ENCODE results near the gene IAH1. TPM values are rescaled to one million over a fixed set of nuclear protein-coding genes. Genes with fewer than 3 reads are reported as not detected.

The IAH1 gene
- total and polyA plus RNA-seq, 10 of the 15 experiments (the other 5 are each of a cell fraction or from before 2014, with no cell fraction given): 57.4 to 125 (median 75.8) TPM

- no TSS peak for BruUV-seq (replicated peaks)
- CTCF ChIA-PET: no interaction called here
- Histone ChIP-seq H3K4me2 (ENCODE audit: control insufficient read depth, insufficient read depth) (no peak overlapping the region), H3K4me3 (no peak overlapping the region), H3K27me3 (replicated peaks in 1 of 2; ENCODE audit: control insufficient read depth in 2 of 2, insufficient read depth in 2 of 2, low read length in 1 of 2) (no peaks in the 10 kb centered on the region), H3K9ac (ENCODE audit: control insufficient read depth, insufficient read depth, low read length) (no peak overlapping the region), H3K36me3 (ENCODE audit: control insufficient read depth in 2 of 2, insufficient read depth in 2 of 2, low read length in 1 of 2) (peaks cover 0 to 13% of the 10 kb centered on the region in 2 experiments), H4K20me1 (ENCODE audit: control insufficient read depth, insufficient read depth) (no peaks in the 10 kb centered on the region), H3K4me1 (ENCODE audit: control insufficient read depth, insufficient read depth, low read length) (no peaks in the 10 kb centered on the region), H3K79me2 (ENCODE audit: control insufficient read depth, insufficient read depth, low read length) (no peaks in the 10 kb centered on the region), H2AFZ (ENCODE audit: control insufficient read depth, low read depth, low read length) (no peak overlapping the region), H3K9me3 (replicated peaks; ENCODE audit: control insufficient read depth, insufficient read depth, low read length) (no peaks in the 10 kb centered on the region), H3K27ac (ENCODE audit: control insufficient read depth, insufficient read depth) (no peak overlapping the region)
- POLR2A ChIA-PET: interaction anchor here (0.6 kb wide), 1 partner anchor 16 kb away, joined by 4 read pairs; no protein-coding TSS in a partner anchor
- FAIRE-seq: no peak
- intact Hi-C loops (cut with micrococcal nuclease; ENCODE audit: unreplicated experiment) (no loop called here), in situ Hi-C loops (cut with MboI) (no loop called here)
- ATAC-seq: no peak
- no peak for DNase-seq (ENCODE audit: low read depth, low spot score)
- SMC1A ChIA-PET (ENCODE audit: uncharacterized antibody, unreplicated experiment): no interaction called here
- RAD21 ChIA-PET (ENCODE audit: unreplicated experiment): no interaction called here
- 89% methylated on average over 1 of the region's 1 CpG for WGBS (ENCODE audit: insufficient coverage, insufficient replicate concordance, low lambda C conversion rate, missing lambda C conversion rate)
- no peak for TF ChIP-seq MYC (IDR thresholded peaks at IDR 0.05; ENCODE audit: insufficient read depth, insufficient read length, insufficient replicate concordance, low read length, severe bottlenecking)
- TF ChIP-seq SMAD5 (IDR thresholded peaks at IDR 0.05; ENCODE audit: low read depth): no peak
- TF ChIP-seq CHD2 (IDR thresholded peaks at IDR 0.05; ENCODE audit: borderline replicate concordance, low read depth, low read length): no peak
- TF ChIP-seq POLR2A (IDR thresholded peaks at IDR 0.05; ENCODE audit: low read depth, low read length): no peak
- no peak for TF ChIP-seq ZBTB11 (CRISPR knock-in tag; IDR thresholded peaks at IDR 0.05)
- TF ChIP-seq KLF5 (IDR thresholded peaks at IDR 0.05; ENCODE audit: partially characterized antibody): no peak
- TF ChIP-seq CEBPZ (IDR thresholded peaks at IDR 0.05; ENCODE audit: low read depth, low read length): no peak
- TF ChIP-seq NFYA (IDR thresholded peaks at IDR 0.05; ENCODE audit: borderline replicate concordance, low read depth, low read length): no peak
- TF ChIP-seq CTCF (IDR thresholded peaks at IDR 0.05 in 2 of 3, conservative IDR thresholded peaks at IDR 0.05 in 1 of 3; ENCODE audit: control insufficient read depth in 2 of 3, extremely low read depth in 1 of 3, insufficient read depth in 1 of 3, low read depth in 3 of 3, low read length in 3 of 3): no peak
- no peak for TF ChIP-seq SIN3A (IDR thresholded peaks at IDR 0.05; ENCODE audit: low read depth, low read length)
- no peak for TF ChIP-seq KDM1A (IDR thresholded peaks at IDR 0.05; ENCODE audit: borderline replicate concordance)
- TF ChIP-seq NKRF (conservative IDR thresholded peaks at IDR 0.05): no peak
- no peak for TF ChIP-seq ZNF274 (IDR thresholded peaks at IDR 0.05; ENCODE audit: insufficient read depth, insufficient read length)
These were observed 23.1 kb upstream of the IAH1 start for GRCh38 chr2:9451231-9451630.

Measured in GM12878 (cell line).